ENCODE results near the gene TRIM14. TPM values are rescaled to one million over a fixed set of nuclear protein-coding genes. Genes with fewer than 3 reads are reported as not detected.
A peak's percentile ranks its signal among the peaks of the same experiment; 100 is the strongest.

TRIM14 gene
- total and polyA plus RNA-seq, 2 of the 13 experiments (the other 11 are each of a cell fraction or from before 2014, with no cell fraction given), result 9.2 to 13.0 TPM

- CTCF ChIA-PET (ENCODE audit: low intra/inter-chr PET ratio, low total read pairs), result interaction anchor here (1.7 to 2.1 kb wide), 2 partner anchors 131 to 189 kb away, joined by 7 to 14 read pairs; no protein-coding TSS in a partner anchor
- no peaks in the 10 kb centered on the region for H3K27me3 ChIP-seq (ENCODE audit: control insufficient read depth in 1 of 2, insufficient read depth in 2 of 2, low read length in 2 of 2)
- 36% methylated on average over 11 of the region's 13 CpGs for whole genome bisulfite sequencing (ENCODE audit: low lambda C conversion rate)
- H3K27ac ChIP-seq (ENCODE audit: extremely low read length, insufficient read depth, low read length), result peak overlapping the region; percentile 29
- no peak overlapping the region for H3K9ac ChIP-seq (ENCODE audit: insufficient read depth, low read depth, low read length)
- H3K36me3 ChIP-seq (replicated peaks in 1 of 2; ENCODE audit: control insufficient read depth in 1 of 2, insufficient read depth in 2 of 2, low read length in 2 of 2), result peaks cover 13 to 31% of the 10 kb centered on the region in 2 experiments
- no peak overlapping the region for H2AFZ ChIP-seq (ENCODE audit: low read length)
- H3K79me2 ChIP-seq (ENCODE audit: insufficient read depth, low read length), result peaks cover 22% of the 10 kb centered on the region
- intact Hi-C loops (cut with micrococcal nuclease; ENCODE audit: unreplicated experiment), result loop anchor here (1.0 to 5.0 kb wide), 3 partner anchors 18 to 189 kb away; partner anchors contain the start of gene NANS
- H3K4me2 ChIP-seq (ENCODE audit: low read depth, low read length), result no peak overlapping the region; the same call in 1 of the 2 replicates
- DNase-seq (ENCODE audit: low spot score) (peak; percentile 36), ATAC-seq (peak; percentile 73), FAIRE-seq (no peak)
- in situ Hi-C loops (cut with HindIII; ENCODE audit: extremely low pct_ligation_motif_present, low pct_unique_long_range_greater_than_20kb), result no loop called here
- no peaks in the 10 kb centered on the region for H3K9me3 ChIP-seq (ENCODE audit: low read length)
- no peak overlapping the region for H3K4me3 ChIP-seq (replicated peaks in 1 of 3; ENCODE audit: insufficient read depth in 1 of 3, low read depth in 2 of 3, low read length in 3 of 3)
- H4K20me1 ChIP-seq (ENCODE audit: insufficient read depth, low read length), result peaks cover 8% of the 10 kb centered on the region; the same call in 1 of the 2 replicates
- H3K4me1 ChIP-seq (ENCODE audit: insufficient read depth, low read length), result peaks cover 42% of the 10 kb centered on the region
- no TSS peak for BruUV-seq (replicated peaks)
- POLR2A ChIA-PET, result interaction anchor here (1.0 to 1.9 kb wide), 2 partner anchors 16 to 18 kb away, joined by 3 to 6 read pairs; partner anchors contain the start of gene NANS
- TF ChIP-seq KDM4B (CRISPR knock-in tag; IDR thresholded peaks at IDR 0.05) (0 out of 2 replicates have a peak, but pooled peaks have one; percentile 20), MIXL1 (CRISPR knock-in tag; IDR thresholded peaks at IDR 0.05) (0 out of 2 replicates have a peak, but pooled peaks have one; percentile 25), FLYWCH1 (CRISPR knock-in tag; IDR thresholded peaks at IDR 0.05) (no peak), ZFYVE20 (CRISPR knock-in tag; IDR thresholded peaks at IDR 0.05; ENCODE audit: borderline replicate concordance, low read depth) (no peak), STAG1 (CRISPR knock-in tag; IDR thresholded peaks at IDR 0.05) (peak; percentile 86), SETDB1 (CRISPR knock-in tag; IDR thresholded peaks at IDR 0.05; ENCODE audit: borderline replicate concordance) (no peak), ZNF256 (CRISPR knock-in tag; conservative IDR thresholded peaks at IDR 0.05) (no peak), ZGPAT (CRISPR knock-in tag; IDR thresholded peaks at IDR 0.05) (0 out of 2 replicates have a peak, but pooled peaks have one; percentile 23), TRIM24 (CRISPR knock-in tag; IDR thresholded peaks at IDR 0.05) (no peak), RFX3 (CRISPR knock-in tag; IDR thresholded peaks at IDR 0.05) (no peak), CTCF (CRISPR knock-in tag; IDR thresholded peaks at IDR 0.05) (peak; percentile 87), MAZ (IDR thresholded peaks at IDR 0.05; ENCODE audit: borderline replicate concordance, low read depth, low read length) (0 out of 2 replicates have a peak, but pooled peaks have one; percentile 26), MAZ (CRISPR knock-in tag; IDR thresholded peaks at IDR 0.05; ENCODE audit: low read depth) (no peak), KMT2A (CRISPR knock-in tag; IDR thresholded peaks at IDR 0.05) (0 out of 2 replicates have a peak, but pooled peaks have one; percentile 24), RAD21 (CRISPR knock-in tag; IDR thresholded peaks at IDR 0.05) (peak; percentile 74), FOSL2 (CRISPR knock-in tag; IDR thresholded peaks at IDR 0.05) (peak; percentile 13; the same call in 1 of the 2 replicates)
- TF ChIP-seq, protein P1, sequence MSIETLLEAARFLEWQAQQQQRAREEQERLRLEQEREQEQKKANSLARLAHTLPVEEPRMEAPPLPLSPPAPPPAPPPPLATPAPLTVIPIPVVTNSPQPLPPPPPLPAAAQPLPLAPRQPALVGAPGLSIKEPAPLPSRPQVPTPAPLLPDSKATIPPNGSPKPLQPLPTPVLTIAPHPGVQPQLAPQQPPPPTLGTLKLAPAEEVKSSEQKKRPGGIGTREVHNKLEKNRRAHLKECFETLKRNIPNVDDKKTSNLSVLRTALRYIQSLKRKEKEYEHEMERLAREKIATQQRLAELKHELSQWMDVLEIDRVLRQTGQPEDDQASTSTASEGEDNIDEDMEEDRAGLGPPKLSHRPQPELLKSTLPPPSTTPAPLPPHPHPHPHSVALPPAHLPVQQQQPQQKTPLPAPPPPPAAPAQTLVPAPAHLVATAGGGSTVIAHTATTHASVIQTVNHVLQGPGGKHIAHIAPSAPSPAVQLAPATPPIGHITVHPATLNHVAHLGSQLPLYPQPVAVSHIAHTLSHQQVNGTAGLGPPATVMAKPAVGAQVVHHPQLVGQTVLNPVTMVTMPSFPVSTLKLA (IDR thresholded peaks at IDR 0.05), result no peak
- TF ChIP-seq, protein P2, sequence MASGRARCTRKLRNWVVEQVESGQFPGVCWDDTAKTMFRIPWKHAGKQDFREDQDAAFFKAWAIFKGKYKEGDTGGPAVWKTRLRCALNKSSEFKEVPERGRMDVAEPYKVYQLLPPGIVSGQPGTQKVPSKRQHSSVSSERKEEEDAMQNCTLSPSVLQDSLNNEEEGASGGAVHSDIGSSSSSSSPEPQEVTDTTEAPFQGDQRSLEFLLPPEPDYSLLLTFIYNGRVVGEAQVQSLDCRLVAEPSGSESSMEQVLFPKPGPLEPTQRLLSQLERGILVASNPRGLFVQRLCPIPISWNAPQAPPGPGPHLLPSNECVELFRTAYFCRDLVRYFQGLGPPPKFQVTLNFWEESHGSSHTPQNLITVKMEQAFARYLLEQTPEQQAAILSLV (CRISPR knock-in tag; IDR thresholded peaks at IDR 0.05; ENCODE audit: borderline replicate concordance), result no peak
These were observed 44.7 kb downstream of the TRIM14 start for GRCh38 chr9:98074115-98074990.

Data from HepG2 (cell line).